ENCODE results near the gene RPS19.

RPS19 gene

DNA sequence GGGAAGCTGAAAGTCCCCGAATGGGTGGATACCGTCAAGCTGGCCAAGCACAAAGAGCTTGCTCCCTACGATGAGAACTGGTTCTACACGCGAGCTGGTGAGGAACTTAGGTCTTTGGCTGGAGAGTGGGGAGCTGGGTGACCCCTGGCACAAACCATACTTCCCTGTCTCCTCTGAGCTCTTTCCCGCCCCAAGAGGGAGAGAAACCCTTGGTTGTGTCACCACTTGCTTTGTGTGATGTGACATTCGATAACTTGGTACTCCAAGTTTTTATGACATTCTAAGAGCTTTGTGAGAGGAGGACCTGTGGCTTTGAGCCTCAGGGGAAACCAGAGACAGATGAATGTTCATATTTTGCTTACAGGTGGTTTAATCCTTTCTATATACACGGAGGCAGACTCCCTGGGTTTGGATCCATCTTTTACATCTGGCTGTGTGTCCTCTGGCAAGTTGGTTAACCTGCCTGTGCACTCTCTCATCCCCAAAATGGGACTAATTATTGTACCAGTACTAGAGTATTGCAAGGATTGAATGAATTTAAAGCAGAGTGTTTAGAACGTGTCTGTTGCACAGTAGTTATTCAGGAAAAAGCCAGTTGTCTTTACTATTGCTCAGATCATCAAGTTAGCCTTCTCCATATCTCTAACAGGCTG is 1.2 kb downstream of the RPS19 start:
- Histone ChIP-seq H3K36me3 (ENCODE audit: insufficient read depth, low read depth, low read length) (peaks cover 57% of the 10 kb centered on the region), H3K9ac (ENCODE audit: low read depth, low read length) (peak overlapping the region; percentile 100), H3K27ac (ENCODE audit: low read length) (peak overlapping the region; percentile 97), H3K4me3 (ENCODE audit: low read length) (peak overlapping the region; percentile 100), H3K9me3 (ENCODE audit: insufficient read depth, low read depth, low read length) (no peaks in the 10 kb centered on the region), H3K27me3 (ENCODE audit: insufficient read depth, low read length) (no peaks in the 10 kb centered on the region), H3K4me1 (ENCODE audit: insufficient read depth, low read length) (peaks cover 35% of the 10 kb centered on the region)

DNA sequence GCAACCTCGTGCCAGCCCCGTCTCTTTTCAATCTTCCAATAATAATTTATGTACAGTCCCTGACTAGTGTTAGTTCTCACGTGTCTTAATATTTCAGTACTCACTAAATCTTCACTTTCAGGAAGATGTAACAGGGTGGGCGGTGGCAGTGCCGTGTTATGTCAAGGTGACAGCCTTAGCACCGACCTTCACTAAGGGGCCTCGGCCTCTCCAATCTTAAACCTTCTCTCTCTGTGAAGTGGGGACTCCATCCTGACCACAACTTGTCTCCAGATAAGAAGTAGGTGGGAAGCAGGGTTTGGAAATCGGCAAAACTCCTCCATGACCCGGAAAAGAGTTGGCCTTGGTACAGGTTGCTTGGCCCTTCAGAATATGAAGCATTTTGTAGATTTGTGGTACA is 1.8 kb downstream of the RPS19 start:
- Histone ChIP-seq H3K9me3 (ENCODE audit: insufficient read depth, low read depth, low read length) (no peaks in the 10 kb centered on the region), H3K9ac (ENCODE audit: low read depth, low read length) (peak overlapping the region; percentile 100), H3K4me1 (ENCODE audit: insufficient read depth, low read length) (peaks cover 35% of the 10 kb centered on the region), H3K36me3 (ENCODE audit: insufficient read depth, low read depth, low read length) (peaks cover 63% of the 10 kb centered on the region), H3K4me3 (ENCODE audit: low read length) (peak overlapping the region; percentile 100), H3K27ac (ENCODE audit: low read length) (no peak overlapping the region), H3K27me3 (ENCODE audit: insufficient read depth, low read length) (no peaks in the 10 kb centered on the region)

GRCh38 chr19:41862445-41862986 is 2.5 kb downstream of the RPS19 start:
- Histone ChIP-seq H3K27me3 (ENCODE audit: insufficient read depth, low read length) (no peaks in the 10 kb centered on the region), H3K4me1 (ENCODE audit: insufficient read depth, low read length) (peaks cover 35% of the 10 kb centered on the region), H3K27ac (ENCODE audit: low read length) (no peak overlapping the region), H3K9ac (ENCODE audit: low read depth, low read length) (peak overlapping the region; percentile 100), H3K9me3 (ENCODE audit: insufficient read depth, low read depth, low read length) (no peaks in the 10 kb centered on the region), H3K36me3 (ENCODE audit: insufficient read depth, low read depth, low read length) (peaks cover 70% of the 10 kb centered on the region), H3K4me3 (ENCODE audit: low read length) (peak overlapping the region; percentile 100)

- Histone ChIP-seq H3K4me3 (ENCODE audit: low read length) (peak overlapping the region; percentile 100; the same call in 1 of the 2 replicates), H3K27ac (ENCODE audit: low read length) (peak overlapping the region; percentile 22), H3K9ac (ENCODE audit: low read depth, low read length) (peak overlapping the region; percentile 100), H3K36me3 (ENCODE audit: insufficient read depth, low read depth, low read length) (peaks cover 78% of the 10 kb centered on the region), H3K27me3 (ENCODE audit: insufficient read depth, low read length) (no peaks in the 10 kb centered on the region), H3K9me3 (ENCODE audit: insufficient read depth, low read depth, low read length) (no peaks in the 10 kb centered on the region), H3K4me1 (ENCODE audit: insufficient read depth, low read length) (peaks cover 35% of the 10 kb centered on the region)
Observed at GRCh38 chr19:41863209-41863931, 3.3 kb downstream of the RPS19 start.

DNA sequence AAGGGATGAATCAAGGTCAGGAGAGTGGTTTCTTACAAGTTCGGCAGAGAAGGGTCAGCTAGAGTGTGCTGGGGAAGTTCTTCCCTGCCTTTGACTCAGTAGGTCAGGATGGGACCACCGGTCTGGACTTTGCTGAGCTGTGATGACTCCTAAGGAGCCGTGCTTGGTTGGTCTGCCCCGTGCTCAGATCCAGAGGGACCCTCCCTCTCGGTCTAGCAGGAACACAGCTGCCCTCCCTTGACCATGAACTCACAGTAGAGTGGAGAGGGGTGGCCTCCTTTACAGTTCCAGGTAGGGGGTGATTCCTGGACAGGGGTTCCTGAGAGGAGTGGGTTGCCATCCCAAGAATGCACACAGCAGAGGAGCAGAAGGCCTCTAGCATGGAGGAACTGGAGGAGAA is 4.3 kb downstream of the RPS19 start:
- no peaks in the 10 kb centered on the region for H3K27me3 ChIP-seq (ENCODE audit: insufficient read depth, low read length)
- no peaks in the 10 kb centered on the region for H3K9me3 ChIP-seq (ENCODE audit: insufficient read depth, low read depth, low read length)
- peak overlapping the region; percentile 49 for H3K9ac ChIP-seq (ENCODE audit: low read depth, low read length)
- peaks cover 88% of the 10 kb centered on the region for H3K36me3 ChIP-seq (ENCODE audit: insufficient read depth, low read depth, low read length)
- H3K27ac ChIP-seq (ENCODE audit: low read length): no peak overlapping the region
- peaks cover 31% of the 10 kb centered on the region for H3K4me1 ChIP-seq (ENCODE audit: insufficient read depth, low read length)
- H3K4me3 ChIP-seq (ENCODE audit: low read length): no peak overlapping the region

DNA sequence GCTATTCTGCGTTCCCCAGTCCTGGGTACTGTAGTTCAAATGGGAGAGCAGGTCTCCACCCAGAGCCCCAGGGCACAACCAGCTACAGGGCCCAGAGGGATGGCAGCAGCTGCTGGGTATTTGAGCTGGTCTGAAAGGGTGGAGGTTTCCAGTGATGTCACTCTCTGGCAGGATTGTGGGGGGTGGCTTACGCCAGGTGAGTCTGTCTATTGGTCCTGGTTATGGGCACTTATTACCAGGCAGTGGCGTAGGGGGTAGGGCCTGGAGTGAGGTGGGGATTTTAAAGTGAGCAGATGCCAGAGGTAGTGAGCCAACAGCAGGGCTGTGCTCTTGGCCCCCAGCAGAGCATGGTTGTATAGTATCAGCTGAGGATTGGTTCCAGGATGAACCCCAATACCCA is 6.2 kb downstream of the RPS19 start:
- no peak overlapping the region for H3K27ac ChIP-seq (ENCODE audit: low read length)
- H3K4me1 ChIP-seq (ENCODE audit: insufficient read depth, low read length): peaks cover 30% of the 10 kb centered on the region
- H3K4me3 ChIP-seq (ENCODE audit: low read length): no peak overlapping the region
- no peaks in the 10 kb centered on the region for H3K27me3 ChIP-seq (ENCODE audit: insufficient read depth, low read length)
- peaks cover 98% of the 10 kb centered on the region for H3K36me3 ChIP-seq (ENCODE audit: insufficient read depth, low read depth, low read length)
- peak overlapping the region; percentile 51; the same call in 1 of the 2 replicates for H3K9ac ChIP-seq (ENCODE audit: low read depth, low read length)
- no peaks in the 10 kb centered on the region for H3K9me3 ChIP-seq (ENCODE audit: insufficient read depth, low read depth, low read length)

GRCh38 chr19:41868120-41868988 is 8.3 kb downstream of the RPS19 start:
- peaks cover 85% of the 10 kb centered on the region for H3K36me3 ChIP-seq (ENCODE audit: insufficient read depth, low read depth, low read length)
- H3K27me3 ChIP-seq (ENCODE audit: insufficient read depth, low read length): no peaks in the 10 kb centered on the region
- H3K4me3 ChIP-seq (ENCODE audit: low read length): no peak overlapping the region
- H3K4me1 ChIP-seq (ENCODE audit: insufficient read depth, low read length): peaks cover 9% of the 10 kb centered on the region; the same call in 1 of the 2 replicates
- no peaks in the 10 kb centered on the region for H3K9me3 ChIP-seq (ENCODE audit: insufficient read depth, low read depth, low read length)
- H3K9ac ChIP-seq (ENCODE audit: low read depth, low read length): peak overlapping the region; percentile 20; the same call in 1 of the 2 replicates
- H3K27ac ChIP-seq (ENCODE audit: low read length): no peak overlapping the region

- no peak overlapping the region for H3K27ac ChIP-seq (ENCODE audit: low read length)
- H3K9me3 ChIP-seq (ENCODE audit: insufficient read depth, low read depth, low read length): no peaks in the 10 kb centered on the region
- no peak overlapping the region for H3K4me3 ChIP-seq (ENCODE audit: low read length)
- no peaks in the 10 kb centered on the region for H3K27me3 ChIP-seq (ENCODE audit: insufficient read depth, low read length)
- H3K4me1 ChIP-seq (ENCODE audit: insufficient read depth, low read length): peaks cover 8% of the 10 kb centered on the region; the same call in 1 of the 2 replicates
- H3K36me3 ChIP-seq (ENCODE audit: insufficient read depth, low read depth, low read length): peaks cover 79% of the 10 kb centered on the region
- no peak overlapping the region for H3K9ac ChIP-seq (ENCODE audit: low read depth, low read length)
Observed at GRCh38 chr19:41868989-41869300, 8.9 kb downstream of the RPS19 start.

- Histone ChIP-seq H3K9me3 (ENCODE audit: insufficient read depth, low read depth, low read length) (no peaks in the 10 kb centered on the region), H3K4me1 (ENCODE audit: insufficient read depth, low read length) (0 out of 2 replicates have a peak, but pooled peaks cover 3% of the 10 kb centered on the region), H3K9ac (ENCODE audit: low read depth, low read length) (no peak overlapping the region), H3K36me3 (ENCODE audit: insufficient read depth, low read depth, low read length) (peaks cover 74% of the 10 kb centered on the region), H3K27ac (ENCODE audit: low read length) (no peak overlapping the region), H3K27me3 (ENCODE audit: insufficient read depth, low read length) (no peaks in the 10 kb centered on the region), H3K4me3 (ENCODE audit: low read length) (no peak overlapping the region)
Observed at GRCh38 chr19:41869374-41869955, 9.4 kb downstream of the RPS19 start.

DNA sequence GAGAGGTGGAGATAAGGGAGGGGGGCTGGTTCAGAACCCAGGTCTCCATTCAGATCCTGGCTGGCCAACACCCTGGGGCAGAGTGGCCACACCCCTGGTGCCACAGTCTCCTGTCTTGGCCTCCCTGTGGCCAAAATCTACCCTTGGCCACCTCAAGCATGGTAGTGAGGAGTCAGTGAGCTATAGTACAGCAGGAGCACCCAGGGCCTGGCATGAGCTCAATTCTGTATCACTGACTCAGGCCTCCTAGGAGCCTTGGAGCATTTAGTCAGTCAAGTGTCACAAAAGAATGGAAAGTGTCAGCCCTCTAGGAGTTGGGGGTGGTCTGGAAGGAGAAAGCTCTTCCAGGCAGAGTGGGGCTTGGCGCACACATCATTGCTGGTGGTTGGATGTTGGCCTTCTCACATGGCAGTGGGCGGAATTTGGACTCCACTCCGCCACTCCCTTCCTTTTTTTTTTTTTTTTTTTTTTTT is 10.4 kb downstream of the RPS19 start:
- peaks cover 64% of the 10 kb centered on the region for H3K36me3 ChIP-seq (ENCODE audit: insufficient read depth, low read depth, low read length)
- no peaks in the 10 kb centered on the region for H3K27me3 ChIP-seq (ENCODE audit: insufficient read depth, low read length)
- no peak overlapping the region for H3K27ac ChIP-seq (ENCODE audit: low read length)
- H3K9ac ChIP-seq (ENCODE audit: low read depth, low read length): no peak overlapping the region
- no peak overlapping the region for H3K4me3 ChIP-seq (ENCODE audit: low read length)
- H3K4me1 ChIP-seq (ENCODE audit: insufficient read depth, low read length): no peaks in the 10 kb centered on the region
- H3K9me3 ChIP-seq (ENCODE audit: insufficient read depth, low read depth, low read length): no peaks in the 10 kb centered on the region

Measured in iPS-20b (cell line).